ENCODE data around the gene CCDC187. TPM values are rescaled to one million over a fixed set of nuclear protein-coding genes. Genes with fewer than 3 reads are reported as not detected.

The CCDC187 gene
- total and polyA plus RNA-seq, 2 of the 8 experiments (the other 6 are each of a cell fraction or from before 2014, with no cell fraction given): 0.02 TPM; not detected in 1

GRCh38 chr9:136228107-136228875 is 75.6 kb downstream of the CCDC187 start:
- Histone ChIP-seq H2BK120ac (replicated peaks; ENCODE audit: low read depth, low read length) (no peak overlapping the region), H3K9me3 (ENCODE audit: insufficient read depth in 2 of 2, low read depth in 1 of 2, low read length in 1 of 2) (no peaks in the 10 kb centered on the region), H4K91ac (replicated peaks; ENCODE audit: insufficient read length, low read length) (no peak overlapping the region), H3K27ac (ENCODE audit: low read depth, low read length) (no peak overlapping the region), H3K56ac (replicated peaks; ENCODE audit: insufficient read length, low read depth, low read length) (no peak overlapping the region), H3K4me1 (replicated peaks in 1 of 4; ENCODE audit: control insufficient read depth in 3 of 4, insufficient read depth in 4 of 4, low read length in 3 of 4) (no peaks in the 10 kb centered on the region; a peak in 2 of 7 replicates), H4K8ac (ENCODE audit: extremely low read depth, insufficient read depth, low read length) (no peak overlapping the region), H3K4me3 (ENCODE audit: extremely low read depth in 1 of 4, insufficient read depth in 2 of 4, low read depth in 3 of 4, low read length in 4 of 4) (no peak overlapping the region), H3K18ac (ENCODE audit: extremely low read depth, low read length) (no peak overlapping the region), H2BK20ac (ENCODE audit: low read length) (no peak overlapping the region), H3K36me3 (ENCODE audit: control insufficient read depth in 2 of 4, insufficient read depth in 4 of 4, low read length in 3 of 4) (peaks cover 0 to 2% (median 1%) of the 10 kb centered on the region in 4 experiments; a peak in 4 of 8 replicates), H3K4ac (replicated peaks; ENCODE audit: insufficient read length, low read depth, low read length) (no peak overlapping the region), H4K20me1 (replicated peaks in 1 of 2; ENCODE audit: control insufficient read depth in 1 of 2, insufficient read depth in 2 of 2, low read length in 2 of 2) (peaks cover 29 to 30% of the 10 kb centered on the region in 2 experiments), H3K79me1 (ENCODE audit: low read depth, low read length) (peaks cover 18% of the 10 kb centered on the region), H2AFZ (ENCODE audit: low read length) (no peak overlapping the region), H3K23ac (ENCODE audit: insufficient read length) (no peak overlapping the region), H2BK15ac (ENCODE audit: low read length) (no peak overlapping the region), H3K4me2 (ENCODE audit: insufficient read depth in 1 of 2, low read depth in 2 of 2, low read length in 2 of 2) (no peak overlapping the region), H2AK5ac (ENCODE audit: low read depth, low read length) (no peak overlapping the region), H3K14ac (ENCODE audit: insufficient read length) (no peak overlapping the region), H4K5ac (ENCODE audit: insufficient read length, low read depth, low read length) (no peak overlapping the region), H3K27me3 (replicated peaks in 1 of 4; ENCODE audit: control insufficient read depth in 3 of 4, extremely low read depth in 1 of 4, insufficient read depth in 3 of 4, low read length in 3 of 4) (no peaks in the 10 kb centered on the region), H2BK12ac (ENCODE audit: low read depth, low read length) (no peak overlapping the region), H3K23me2 (ENCODE audit: low read depth, low read length) (no peaks in the 10 kb centered on the region), H2BK5ac (ENCODE audit: low read depth, low read length) (no peak overlapping the region), H3K79me2 (ENCODE audit: control insufficient read depth in 1 of 2, insufficient read depth in 2 of 2, low read length in 2 of 2) (peaks cover 0 to 73% of the 10 kb centered on the region in 2 experiments; a peak in 2 of 4 replicates), H3K9ac (replicated peaks in 1 of 4; ENCODE audit: extremely low read depth in 1 of 4, low read depth in 3 of 4, low read length in 3 of 4) (no peak overlapping the region)
- CTCF ChIA-PET (ENCODE audit: partially characterized antibody): interaction anchor here (0.6 to 6.7 kb wide), 13 partner anchors 8 to 1246 kb away, joined by 3 to 52 read pairs (median 4); no protein-coding TSS in a partner anchor
- POLR2A ChIA-PET (ENCODE audit: partially characterized antibody): no interaction called here
- FAIRE-seq (no peak), DNase-seq (ENCODE audit: low read depth in 1 of 2, low spot score in 2 of 2) (no peak)
- 93% methylated on average over 18 of the region's 18 CpGs; no CpG with 5 or more reads in 1 of the 2 experiments for WGBS, 2 experiments (ENCODE audit: extremely low coverage in 1 of 2, insufficient coverage in 1 of 2, insufficient read length in 1 of 2, insufficient replicate concordance in 2 of 2, low coverage in 1 of 2, low lambda C conversion rate in 2 of 2, missing lambda C conversion rate in 1 of 2)
- TF ChIP-seq PHF8 (conservative IDR thresholded peaks at IDR 0.05; ENCODE audit: low read depth, low read length) (no peak), SRF (IDR thresholded peaks at IDR 0.05; ENCODE audit: low read depth, low read length) (no peak), FOSL1 (IDR thresholded peaks at IDR 0.05; ENCODE audit: insufficient read depth, low read depth, low read length) (no peak), ZNF274 (IDR thresholded peaks at IDR 0.05; ENCODE audit: borderline replicate concordance, extremely low read depth, low read length) (no peak), MAFK (IDR thresholded peaks at IDR 0.05; ENCODE audit: low read depth, low read length) (no peak), MAX (IDR thresholded peaks at IDR 0.05) (no peak), CBX5 (IDR thresholded peaks at IDR 0.05; ENCODE audit: low read depth, low read length) (no peak), SIN3A (conservative IDR thresholded peaks at IDR 0.05 in 1 of 2, IDR thresholded peaks at IDR 0.05 in 1 of 2; ENCODE audit: low read depth in 1 of 2, low read length in 2 of 2) (no peak), RBBP5 (IDR thresholded peaks at IDR 0.05; ENCODE audit: borderline replicate concordance, low read depth, low read length) (no peak), EGR1 (IDR thresholded peaks at IDR 0.05; ENCODE audit: borderline replicate concordance, low read depth, low read length) (no peak), NANOG (IDR thresholded peaks at IDR 0.05; ENCODE audit: insufficient read depth, low read depth, low read length, poor library complexity, severe bottlenecking) (no peak), POLR2A (IDR thresholded peaks at IDR 0.05; ENCODE audit: control extremely low read depth in 1 of 2, low read depth in 2 of 2, low read length in 2 of 2) (no peak)
